K562 (cell line): ENCODE data around the gene SLC17A9.

Experiments used
- CBX8 ChIP-seq: fragments of 200-600 bp; sonication (generic); IDR thresholded peaks from 2 replicates; pipeline ENCODE4 v1.6.1; 2012; ENCODE audit warnings: borderline replicate concordance, mixed run types, low read depth, mild to moderate bottlenecking, moderate library complexity, mixed read lengths, low read length, control low read depth, inconsistent platforms; ENCODE audit not compliant: poor library complexity, severe bottlenecking; ENCODE audit errors: extremely low read depth
- EZH2 ChIP-seq: IDR thresholded peaks from 2 replicates; pipeline ENCODE4 v1.6.1; 2012; ENCODE audit warnings: low read depth, mild to moderate bottlenecking, inconsistent platforms, low read length, borderline replicate concordance
- FOXA1 ChIP-seq: fragments of 450-650 bp; IDR thresholded peaks from 2 replicates; pipeline ENCODE4 v1.6.1; 2016; ENCODE audit warnings: mild to moderate bottlenecking, borderline replicate concordance
- GABPA ChIP-seq: fragments of 200-800 bp; sonication (Bioruptor generic); conservative IDR thresholded peaks from 2 replicates; pipeline ENCODE4 v1.6.1; 2016; ENCODE audit warnings: low read depth, missing genetic modification characterization, missing compliant biosample characterization
- HCFC1 ChIP-seq: IDR thresholded peaks from 2 replicates; pipeline ENCODE4 v1.6.1; 2012; ENCODE audit warnings: low read depth, low read length, improper control_type of control experiment
- IFI16 ChIP-seq: fragments of 250-450 bp; sonication (Bioruptor Pico); IDR thresholded peaks from 2 replicates; pipeline ENCODE4 v2.1.2; 2022; ENCODE audit warnings: mild to moderate bottlenecking, inconsistent platforms
- KLF1 ChIP-seq: fragments of 450-650 bp; IDR thresholded peaks from 2 replicates; pipeline ENCODE4 v1.6.1; 2016; ENCODE audit warnings: missing genetic modification characterization, missing compliant biosample characterization
- POLR2AphosphoS5 ChIP-seq: IDR thresholded peaks from 2 replicates; pipeline ENCODE4 v1.6.1; 2011; ENCODE audit warnings: mild to moderate bottlenecking, low read depth, low read length, moderate library complexity; ENCODE audit not compliant: control insufficient read depth, insufficient read depth
- TARDBP ChIP-seq: fragments of 450-650 bp; IDR thresholded peaks from 2 replicates; pipeline ENCODE4 v1.6.1; 2016
- TF ChIP-seq, protein P1 (sequence below): sonication (generic); formaldehyde crosslinking; IDR thresholded peaks from 2 replicates; pipeline ENCODE4 v1.8.0; 2022; ENCODE audit warnings: missing genetic modification reagents, mild to moderate bottlenecking, borderline replicate concordance
- TF ChIP-seq, protein P2 (sequence below): sonication (generic); formaldehyde crosslinking; IDR thresholded peaks from 2 replicates; pipeline ENCODE4 v1.9.0; 2022; ENCODE audit warnings: mild to moderate bottlenecking, missing genetic modification reagents
- TF ChIP-seq, protein P3 (sequence below), 2 experiments: fragments of 450-650 bp; formaldehyde crosslinking in 1 of 2; IDR thresholded peaks; 2 replicates each; pipeline versions ENCODE4 v1.4.0 to v1.6.1; 2014 to 2020; ENCODE audit warnings: mild to moderate bottlenecking in 2 of 2, borderline replicate concordance in 1 of 2, low read depth in 1 of 2

DNA sequence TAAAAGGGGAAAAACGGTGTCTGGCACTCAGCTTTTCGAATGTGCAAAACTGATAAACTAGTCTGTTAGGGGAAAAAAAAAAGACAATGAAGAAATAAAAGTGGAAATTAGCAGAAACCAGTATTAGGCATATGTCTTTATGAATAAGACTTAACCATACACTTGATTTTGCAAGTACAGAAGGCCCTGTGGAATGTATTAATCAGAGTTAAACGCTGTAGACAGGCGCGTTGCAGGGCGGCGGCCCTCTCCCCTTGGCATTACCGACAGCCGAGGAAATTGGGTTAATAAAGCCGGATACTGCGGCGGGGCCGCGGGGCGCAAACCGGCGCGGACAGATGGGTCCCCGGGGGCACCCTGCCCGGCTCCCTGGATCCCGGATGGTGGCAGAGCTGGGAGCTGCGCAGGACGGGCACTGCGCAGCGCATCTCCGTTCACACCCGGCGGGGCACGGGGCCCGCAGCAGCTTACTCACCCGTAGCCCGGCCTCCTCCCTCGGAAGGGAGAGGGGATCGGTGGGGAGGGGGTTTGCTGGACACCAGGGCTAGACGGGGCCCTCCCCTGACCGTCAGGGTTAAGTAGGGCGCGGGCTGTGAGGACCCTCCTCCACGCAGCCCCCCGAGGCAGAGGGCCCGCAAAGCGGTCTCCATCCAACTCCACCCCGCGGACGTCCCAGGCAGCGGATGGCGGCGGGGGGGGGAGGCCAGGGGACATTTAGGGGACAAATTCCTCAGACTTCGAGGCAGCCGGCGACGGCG is 52.3 kb downstream of the SLC17A9 start:
- TF ChIP-seq IFI16 (CRISPR knock-in tag) (no peak), GABPA (tag) (no peak), EZH2 (no peak), FOXA1 (no peak), HCFC1 (no peak), POLR2AphosphoS5 (no peak), CBX8 (no peak), KLF1 (tag) (no peak), TARDBP (no peak)
- TF ChIP-seq, protein P1, sequence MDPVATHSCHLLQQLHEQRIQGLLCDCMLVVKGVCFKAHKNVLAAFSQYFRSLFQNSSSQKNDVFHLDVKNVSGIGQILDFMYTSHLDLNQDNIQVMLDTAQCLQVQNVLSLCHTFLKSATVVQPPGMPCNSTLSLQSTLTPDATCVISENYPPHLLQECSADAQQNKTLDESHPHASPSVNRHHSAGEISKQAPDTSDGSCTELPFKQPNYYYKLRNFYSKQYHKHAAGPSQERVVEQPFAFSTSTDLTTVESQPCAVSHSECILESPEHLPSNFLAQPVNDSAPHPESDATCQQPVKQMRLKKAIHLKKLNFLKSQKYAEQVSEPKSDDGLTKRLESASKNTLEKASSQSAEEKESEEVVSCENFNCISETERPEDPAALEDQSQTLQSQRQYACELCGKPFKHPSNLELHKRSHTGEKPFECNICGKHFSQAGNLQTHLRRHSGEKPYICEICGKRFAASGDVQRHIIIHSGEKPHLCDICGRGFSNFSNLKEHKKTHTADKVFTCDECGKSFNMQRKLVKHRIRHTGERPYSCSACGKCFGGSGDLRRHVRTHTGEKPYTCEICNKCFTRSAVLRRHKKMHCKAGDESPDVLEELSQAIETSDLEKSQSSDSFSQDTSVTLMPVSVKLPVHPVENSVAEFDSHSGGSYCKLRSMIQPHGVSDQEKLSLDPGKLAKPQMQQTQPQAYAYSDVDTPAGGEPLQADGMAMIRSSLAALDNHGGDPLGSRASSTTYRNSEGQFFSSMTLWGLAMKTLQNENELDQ (CRISPR knock-in tag): no peak
- TF ChIP-seq, protein P2, sequence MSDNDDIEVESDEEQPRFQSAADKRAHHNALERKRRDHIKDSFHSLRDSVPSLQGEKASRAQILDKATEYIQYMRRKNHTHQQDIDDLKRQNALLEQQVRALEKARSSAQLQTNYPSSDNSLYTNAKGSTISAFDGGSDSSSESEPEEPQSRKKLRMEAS (CRISPR knock-in tag): no peak
- TF ChIP-seq, protein P3, sequence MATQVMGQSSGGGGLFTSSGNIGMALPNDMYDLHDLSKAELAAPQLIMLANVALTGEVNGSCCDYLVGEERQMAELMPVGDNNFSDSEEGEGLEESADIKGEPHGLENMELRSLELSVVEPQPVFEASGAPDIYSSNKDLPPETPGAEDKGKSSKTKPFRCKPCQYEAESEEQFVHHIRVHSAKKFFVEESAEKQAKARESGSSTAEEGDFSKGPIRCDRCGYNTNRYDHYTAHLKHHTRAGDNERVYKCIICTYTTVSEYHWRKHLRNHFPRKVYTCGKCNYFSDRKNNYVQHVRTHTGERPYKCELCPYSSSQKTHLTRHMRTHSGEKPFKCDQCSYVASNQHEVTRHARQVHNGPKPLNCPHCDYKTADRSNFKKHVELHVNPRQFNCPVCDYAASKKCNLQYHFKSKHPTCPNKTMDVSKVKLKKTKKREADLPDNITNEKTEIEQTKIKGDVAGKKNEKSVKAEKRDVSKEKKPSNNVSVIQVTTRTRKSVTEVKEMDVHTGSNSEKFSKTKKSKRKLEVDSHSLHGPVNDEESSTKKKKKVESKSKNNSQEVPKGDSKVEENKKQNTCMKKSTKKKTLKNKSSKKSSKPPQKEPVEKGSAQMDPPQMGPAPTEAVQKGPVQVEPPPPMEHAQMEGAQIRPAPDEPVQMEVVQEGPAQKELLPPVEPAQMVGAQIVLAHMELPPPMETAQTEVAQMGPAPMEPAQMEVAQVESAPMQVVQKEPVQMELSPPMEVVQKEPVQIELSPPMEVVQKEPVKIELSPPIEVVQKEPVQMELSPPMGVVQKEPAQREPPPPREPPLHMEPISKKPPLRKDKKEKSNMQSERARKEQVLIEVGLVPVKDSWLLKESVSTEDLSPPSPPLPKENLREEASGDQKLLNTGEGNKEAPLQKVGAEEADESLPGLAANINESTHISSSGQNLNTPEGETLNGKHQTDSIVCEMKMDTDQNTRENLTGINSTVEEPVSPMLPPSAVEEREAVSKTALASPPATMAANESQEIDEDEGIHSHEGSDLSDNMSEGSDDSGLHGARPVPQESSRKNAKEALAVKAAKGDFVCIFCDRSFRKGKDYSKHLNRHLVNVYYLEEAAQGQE (IDR thresholded peaks at IDR 0.05; ENCODE audit: borderline replicate concordance): no peak
- TF ChIP-seq, protein P3 (CRISPR knock-in tag; IDR thresholded peaks at IDR 0.05; ENCODE audit: low read depth): no peak
